Measurements from ENCODE around the gene PLXNA3. TPM values are rescaled to one million over a fixed set of nuclear protein-coding genes. Genes with fewer than 3 reads are reported as not detected.
"Not testable (repeated sequence)": the region's sequence is repeated elsewhere in the genome, so short reads cannot be mapped to it uniquely, and the experiment has no call there.

The PLXNA3 gene
- total RNA-seq, 1 experiment from 2014 or later: 1.9 TPM

DNA sequence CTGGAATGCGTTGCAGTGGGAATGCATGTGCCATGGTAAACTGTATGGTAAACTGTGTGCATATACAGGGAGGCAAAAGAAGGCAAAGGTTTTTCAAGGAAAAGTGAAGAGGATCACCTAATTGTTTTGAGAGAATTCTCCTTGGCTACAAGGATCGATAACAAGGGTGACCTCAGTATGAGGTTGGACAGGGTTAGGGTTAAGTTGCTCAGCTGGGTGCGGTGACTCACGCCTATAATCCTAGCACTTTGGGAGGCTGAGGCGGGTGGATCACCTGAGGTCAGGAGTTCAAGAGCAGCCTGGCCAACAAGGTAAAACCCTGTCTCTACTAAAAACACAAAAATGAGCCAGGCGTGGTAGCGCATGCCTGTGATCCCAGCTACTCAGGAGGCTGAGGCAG lies 43.3 kb downstream of the PLXNA3 start:
- DNase-seq (ENCODE audit: low spot score): not testable (repeated sequence)

DNA sequence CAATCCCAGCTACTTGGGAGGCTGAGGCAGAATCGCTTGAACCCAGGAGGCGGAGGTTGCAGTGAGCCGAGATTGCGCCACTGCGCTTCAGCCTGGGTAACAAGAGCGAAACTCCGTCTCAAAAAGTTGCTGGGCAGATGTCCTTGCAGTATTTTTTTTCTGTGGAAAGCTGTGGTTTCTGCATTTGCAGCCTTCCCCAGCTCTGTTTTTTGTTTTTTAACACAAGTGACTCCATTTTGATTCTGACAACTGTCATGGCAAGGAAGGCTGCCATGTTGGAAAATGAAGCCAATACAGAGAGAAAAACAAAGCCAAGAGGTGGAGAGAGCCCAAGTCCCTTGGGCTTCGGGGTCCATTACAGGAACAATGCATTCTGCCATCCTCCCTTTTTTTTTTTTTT lies 44.0 kb downstream of the PLXNA3 start:
- no peak for DNase-seq (ENCODE audit: low spot score)

DNA sequence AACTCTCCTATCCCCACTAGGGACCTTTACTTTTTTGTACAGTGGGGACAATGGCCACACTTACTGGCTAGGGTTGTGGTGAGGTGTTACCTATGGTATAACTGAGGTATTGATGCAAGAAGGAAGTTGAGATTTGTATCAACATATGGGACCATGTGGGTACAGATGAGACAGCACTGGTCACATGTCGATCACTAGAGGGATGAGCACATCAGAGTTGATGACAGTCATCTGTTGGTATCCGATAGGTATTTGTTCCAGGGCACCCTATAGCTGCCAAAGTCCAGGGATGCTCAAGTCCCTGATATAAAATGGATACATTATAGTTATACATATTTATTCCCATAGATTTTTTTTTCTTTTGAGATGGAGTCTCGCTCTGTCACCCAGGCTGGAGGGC lies 44.9 kb downstream of the PLXNA3 start:
- DNase-seq (ENCODE audit: low spot score): no peak

DNA sequence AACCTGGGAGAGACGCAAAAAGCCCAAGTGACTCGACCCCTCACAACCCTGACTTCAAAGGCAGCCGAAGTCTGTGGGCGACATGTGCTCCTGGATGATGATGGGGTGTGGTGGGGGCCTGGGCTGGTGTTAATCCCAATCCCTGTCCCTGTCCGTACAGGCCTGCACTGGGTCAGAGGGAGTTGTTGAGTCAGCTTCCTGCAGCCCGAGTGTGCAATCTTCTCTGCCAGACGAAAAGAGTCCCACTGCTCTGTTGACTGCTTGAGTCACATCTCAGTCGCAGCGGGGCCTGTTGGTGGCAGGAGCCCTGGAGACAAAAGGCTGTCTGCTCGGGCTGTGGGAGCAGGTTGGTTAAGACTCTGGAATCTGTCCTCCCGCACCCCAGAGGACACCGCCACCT lies 47.7 kb downstream of the PLXNA3 start:
- no peak for DNase-seq (ENCODE audit: low spot score)

DNA sequence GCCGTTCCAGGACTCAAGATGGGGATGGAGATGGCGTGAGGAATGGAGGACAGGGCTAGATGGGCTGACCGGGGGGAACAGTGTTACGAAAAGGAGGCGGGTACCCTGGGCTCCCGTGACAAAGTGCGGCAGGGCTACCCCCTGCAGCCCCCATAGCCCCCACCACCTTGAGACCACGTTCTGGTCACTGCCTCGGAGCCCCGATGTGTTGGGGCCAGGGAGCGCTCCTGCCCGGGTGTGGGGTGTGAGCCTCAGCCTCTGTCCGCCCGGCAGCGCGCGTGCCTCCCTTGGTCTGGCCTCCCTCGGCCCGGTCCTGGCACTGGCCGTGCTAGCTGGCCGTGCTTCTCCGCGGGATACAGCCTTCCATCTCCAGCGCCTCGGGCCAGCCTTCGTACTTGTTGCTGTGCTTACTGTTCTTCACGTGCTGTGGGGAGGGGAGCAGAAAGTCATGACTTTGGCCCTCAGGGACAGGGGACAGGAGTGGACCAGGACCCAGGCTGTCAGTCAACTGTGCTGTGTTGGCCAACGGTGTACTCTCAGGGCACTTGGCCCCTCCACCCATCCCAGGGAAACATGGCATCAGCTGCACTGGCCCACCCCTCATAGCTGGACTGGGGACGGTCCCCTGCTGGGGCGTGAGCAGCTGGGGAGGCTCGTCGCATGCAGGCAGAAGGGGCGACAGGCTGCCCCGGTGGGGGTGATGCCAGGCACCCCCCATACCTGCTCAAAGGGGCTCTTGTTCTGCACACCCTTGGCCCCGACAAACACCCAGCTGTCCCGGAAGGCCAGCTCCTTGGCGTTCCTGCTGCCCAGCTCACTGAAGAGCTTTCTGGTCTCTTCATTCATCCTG lies 48.6 kb downstream of the PLXNA3 start:
- DNase-seq (ENCODE audit: low spot score): no peak

DNA sequence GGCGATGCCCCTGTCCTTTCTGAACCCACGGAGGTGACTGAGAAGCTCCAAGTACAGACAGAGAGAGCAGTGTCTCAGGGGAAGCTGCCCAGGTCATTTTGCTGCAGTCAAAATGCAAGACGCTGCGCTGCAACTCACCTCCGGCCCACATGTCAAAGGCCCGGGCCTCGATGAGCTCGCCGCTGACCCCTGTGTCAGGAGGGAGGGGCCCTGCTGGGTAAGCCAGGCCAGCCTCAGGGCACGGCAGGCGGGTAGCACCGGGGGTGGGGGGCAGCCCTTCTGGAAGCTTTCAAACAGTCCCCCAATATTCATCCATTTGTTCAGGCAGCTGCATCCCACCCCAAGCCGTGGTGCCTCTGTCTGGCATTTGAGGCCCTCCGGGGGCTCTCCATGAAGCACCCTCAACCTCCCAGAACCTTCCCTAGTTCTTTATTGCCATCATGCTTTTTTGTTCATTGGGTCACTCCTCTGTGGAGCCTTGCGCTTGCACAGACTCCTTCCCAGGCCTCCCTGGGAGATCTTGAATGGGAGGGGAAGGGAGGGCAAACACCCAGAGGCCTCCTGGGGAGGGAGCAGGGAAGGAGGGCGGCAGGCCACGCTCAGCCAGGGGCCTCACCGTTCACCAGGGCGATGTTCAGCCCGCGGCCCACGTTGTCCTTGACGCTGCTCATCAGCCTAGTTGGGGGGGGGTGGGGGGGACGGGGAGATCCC lies 49.7 kb downstream of the PLXNA3 start:
- DNase-seq (ENCODE audit: low spot score): no peak

DNA sequence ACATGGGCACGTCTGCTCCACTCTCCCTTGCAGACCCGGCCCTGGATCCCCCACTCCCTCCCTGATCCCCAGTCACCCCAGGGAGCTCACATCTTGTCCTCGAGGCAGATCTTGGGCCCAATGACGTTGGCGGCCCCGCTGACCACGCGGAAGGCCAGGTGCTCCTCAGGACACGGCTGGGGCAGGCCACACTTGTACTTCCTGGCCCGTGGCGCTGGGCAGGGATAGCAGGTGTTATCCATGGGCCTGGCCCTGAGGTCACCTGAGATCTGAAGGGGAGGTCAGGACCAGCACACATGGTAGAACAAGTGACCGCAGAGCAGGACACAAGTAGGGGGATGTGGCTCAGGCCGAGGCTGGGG lies 50.3 kb downstream of the PLXNA3 start:
- DNase-seq (ENCODE audit: low spot score): no peak

DNA sequence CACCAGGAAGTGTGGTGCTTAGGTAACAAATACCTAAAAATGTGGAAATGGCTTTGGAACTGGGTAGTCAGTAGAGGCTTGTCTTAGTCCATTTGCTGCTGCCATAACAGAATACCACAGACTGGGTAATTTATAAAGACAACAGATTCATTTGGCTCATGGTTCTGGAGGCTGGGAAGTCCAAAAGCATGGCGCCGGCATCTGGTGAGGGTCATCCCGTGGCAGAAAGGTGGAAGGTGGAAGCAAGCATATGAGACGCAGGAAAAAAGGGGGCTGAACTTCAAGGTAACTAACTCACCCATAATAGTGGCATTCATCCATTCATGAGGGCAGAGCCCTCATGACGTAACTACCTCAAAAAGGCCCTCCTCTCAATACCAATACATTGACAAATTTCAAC lies 51.4 kb downstream of the PLXNA3 start:
- no peak for DNase-seq (ENCODE audit: low spot score)

DNA sequence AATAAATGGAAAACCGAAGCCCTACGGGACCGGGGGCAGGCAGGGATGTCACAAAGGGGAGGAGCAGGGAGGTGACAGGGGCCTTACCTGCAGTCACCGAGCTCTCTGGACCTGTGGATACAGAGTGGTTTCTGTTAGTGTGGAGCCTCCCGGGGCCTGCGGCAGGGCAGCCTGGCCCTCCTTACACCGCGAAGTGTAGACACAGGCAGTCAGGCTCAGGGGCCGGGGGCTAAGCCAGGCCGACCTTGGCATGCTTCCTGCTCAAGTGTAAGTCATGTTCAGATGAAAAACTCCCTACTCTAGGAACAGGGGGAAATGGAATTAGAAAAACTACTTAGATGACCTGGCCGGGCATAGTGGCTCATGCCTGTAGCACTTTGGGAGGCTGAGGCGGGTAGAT lies 53.7 kb downstream of the PLXNA3 start:
- DNase-seq (ENCODE audit: low spot score): no peak

DNA sequence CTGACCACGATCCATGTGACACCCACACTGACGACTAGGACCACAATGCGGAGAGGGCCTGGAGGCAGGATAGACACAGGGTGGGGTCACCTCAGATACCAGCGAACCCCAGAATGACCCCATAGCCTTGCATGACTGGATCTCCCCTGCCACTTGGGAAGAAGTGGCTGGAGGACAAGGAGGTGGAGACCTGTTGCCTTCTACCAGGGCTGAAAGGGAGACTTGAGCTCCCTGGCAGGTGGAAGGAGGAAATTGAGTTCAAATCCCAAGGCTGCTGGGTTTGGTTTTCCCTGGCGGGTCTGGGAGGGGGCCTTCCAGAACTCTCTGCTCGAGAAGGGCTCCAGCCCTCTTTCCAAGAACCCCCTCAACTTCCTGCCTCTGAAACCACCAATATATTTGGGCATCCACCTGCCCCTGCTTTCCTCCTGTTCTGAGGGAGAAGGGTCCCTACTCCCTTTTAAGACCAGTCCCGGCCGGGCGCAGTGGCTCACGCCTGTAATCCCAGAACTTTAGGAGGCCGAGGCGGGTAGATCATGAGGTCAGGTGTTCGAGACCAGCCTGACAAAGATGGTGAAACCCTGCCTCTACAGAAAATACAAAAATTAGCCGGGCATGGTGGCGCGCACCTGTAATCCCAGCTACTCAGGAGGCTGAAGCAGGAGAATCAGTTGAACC lies 54.9 kb downstream of the PLXNA3 start:
- DNase-seq (ENCODE audit: low spot score): no peak

DNA sequence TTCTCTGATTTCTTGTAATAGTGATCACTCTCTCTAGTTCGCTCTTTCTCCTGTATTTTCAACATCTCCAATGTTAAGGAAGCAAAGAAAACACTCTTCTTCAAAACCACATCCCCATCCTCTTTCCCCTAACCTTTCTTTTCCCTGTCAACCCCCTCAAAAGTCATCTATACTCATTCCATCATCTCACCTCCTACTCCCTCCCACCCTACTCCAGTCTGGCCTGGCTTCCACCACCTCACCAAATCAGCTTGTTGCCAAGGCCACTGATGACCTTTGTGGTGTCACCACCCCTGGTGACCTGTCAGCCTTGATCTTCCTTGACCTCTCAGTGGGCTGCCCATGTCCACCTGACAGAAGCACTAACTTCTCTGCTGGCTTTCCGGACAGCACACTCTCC lies 55.6 kb downstream of the PLXNA3 start:
- no peak for DNase-seq (ENCODE audit: low spot score)

DNA sequence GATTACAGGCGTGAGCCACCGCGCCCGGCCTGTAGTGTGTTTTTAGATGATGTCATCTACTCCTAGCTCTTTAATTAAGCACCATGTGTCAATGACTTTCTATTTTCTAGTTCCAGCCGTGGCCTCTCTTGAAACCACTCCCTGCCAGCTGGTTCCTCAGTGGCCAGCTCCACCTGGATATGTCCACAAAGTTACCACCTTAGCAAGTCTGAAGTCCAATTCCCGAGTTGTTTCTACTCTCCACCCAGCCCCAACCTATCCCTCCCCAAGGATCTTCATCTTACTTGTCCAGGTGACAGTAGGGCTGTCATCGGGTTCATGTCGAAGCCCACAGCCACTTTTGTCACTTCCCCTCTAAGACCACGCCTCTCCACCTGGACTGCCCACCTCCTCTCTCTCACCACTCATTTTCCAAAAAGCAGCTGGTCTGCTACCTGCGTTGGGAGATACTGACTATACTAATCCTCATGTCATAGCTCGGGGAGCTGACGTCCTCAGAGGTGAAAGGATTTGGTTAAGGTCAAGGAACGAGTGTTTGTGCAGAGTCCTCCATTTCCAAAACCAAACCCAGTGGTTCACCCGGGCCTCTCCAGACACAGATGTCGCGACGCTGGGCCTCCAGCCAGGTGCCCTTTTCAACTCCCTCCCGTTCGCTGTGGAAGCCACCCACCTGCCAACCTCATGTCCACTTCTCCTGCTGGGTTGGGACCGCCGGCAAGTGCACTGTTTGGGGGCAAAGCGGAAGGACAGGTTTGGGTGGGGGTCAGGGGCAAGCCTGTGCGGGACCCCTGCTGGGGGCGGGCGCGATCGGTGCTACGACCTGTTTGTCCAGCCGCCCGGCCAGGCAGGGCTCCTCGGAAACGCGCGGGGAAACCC lies 57.2 kb downstream of the PLXNA3 start:
- DNase-seq (ENCODE audit: low spot score): no peak

DNA sequence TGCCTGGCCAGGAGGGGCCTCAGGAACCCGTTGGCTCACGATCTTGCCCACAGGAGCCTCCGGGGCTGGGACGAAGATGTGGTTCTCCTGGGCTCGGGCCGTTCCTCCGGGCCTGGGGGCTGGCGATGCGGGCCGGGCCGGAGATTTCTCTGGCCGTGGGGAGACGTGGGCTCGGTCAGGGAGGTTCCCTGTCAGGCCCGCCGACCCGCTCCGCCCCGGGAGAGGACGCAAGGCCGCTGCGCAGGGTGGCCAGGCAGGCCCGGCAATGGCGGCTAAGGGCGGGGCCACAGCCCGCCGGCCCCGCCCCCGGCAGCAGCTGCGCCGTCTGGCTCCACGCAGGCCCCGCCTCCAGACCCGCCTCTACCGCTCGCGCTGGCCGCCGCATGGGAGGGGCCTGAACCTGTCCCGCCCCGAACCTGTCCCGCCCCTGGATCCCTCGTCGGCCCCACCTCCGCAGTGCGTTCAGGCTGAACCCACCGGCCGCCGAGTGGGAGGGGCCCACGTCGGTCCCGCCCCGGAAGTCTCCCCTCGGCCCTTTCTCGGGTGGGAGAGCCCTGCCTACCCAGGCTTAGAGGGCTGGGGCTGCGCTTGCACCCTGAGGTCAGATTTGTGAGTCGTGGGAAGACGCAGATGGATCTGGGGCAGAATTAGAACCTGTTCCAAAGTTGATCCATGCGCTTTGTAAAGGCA lies 58.0 kb downstream of the PLXNA3 start, which contains the start of gene FAM3A:
FAM3A (minus strand) TSS at position 267 of the 690 bp plus-strand sequence. CDS start 460 bp downstream, outside the sequence.
- peak; percentile 63 for DNase-seq (ENCODE audit: low spot score)

DNA sequence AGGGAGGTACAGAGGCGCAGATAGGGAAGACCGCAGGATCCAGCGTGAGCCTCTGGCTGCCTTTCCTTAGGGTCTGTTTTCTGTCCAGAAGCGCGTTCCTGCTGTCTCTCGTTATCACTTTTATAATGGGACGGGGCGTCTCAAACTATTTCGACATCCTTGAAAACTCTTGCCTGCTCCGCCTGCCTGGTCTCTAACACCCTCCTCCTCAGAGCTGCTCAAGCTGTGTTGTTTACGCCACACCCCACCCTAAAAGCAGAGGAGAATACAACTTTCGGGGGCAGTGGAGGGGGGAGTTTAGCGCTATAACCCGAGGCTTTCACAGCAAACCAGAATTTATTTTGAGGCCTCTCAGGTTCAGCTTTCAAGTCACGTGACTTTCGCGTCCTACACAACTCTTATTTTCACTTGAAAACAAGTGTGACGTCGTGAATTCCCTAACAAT lies 58.6 kb downstream of the PLXNA3 start:
- DNase-seq (ENCODE audit: low spot score): no peak

DNA sequence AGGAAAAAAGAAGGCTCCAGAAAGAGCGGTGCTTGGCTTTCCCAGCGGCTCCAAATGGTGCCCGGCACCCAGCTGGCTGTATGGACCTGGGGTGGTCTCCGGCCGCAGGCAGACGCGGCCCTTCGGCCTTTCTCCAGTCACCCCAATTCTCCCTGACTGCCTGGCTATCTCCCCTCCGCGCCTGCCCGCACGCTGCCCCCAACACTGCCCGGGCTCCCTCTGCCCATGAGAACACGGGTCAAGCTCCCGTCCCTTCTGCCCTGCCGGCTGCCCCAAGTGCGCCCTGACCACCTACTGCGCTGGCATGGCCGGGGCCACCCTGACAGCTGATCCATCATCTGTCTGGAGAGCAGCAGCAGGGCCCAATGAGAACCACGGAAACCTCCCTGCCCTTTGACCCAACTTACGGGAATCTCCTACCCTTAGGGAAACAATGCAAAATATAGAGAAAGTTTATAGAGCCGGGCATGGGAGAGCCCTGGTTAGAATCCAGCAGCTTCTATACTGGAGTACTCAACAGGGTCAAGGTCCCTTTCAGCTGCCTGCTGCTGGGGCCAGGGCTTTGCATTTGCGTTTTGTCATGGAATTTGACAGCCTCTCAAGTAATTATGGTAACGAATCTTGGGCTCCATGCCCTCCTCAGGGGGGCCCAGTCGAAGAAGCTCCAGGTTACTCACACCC lies 59.2 kb downstream of the PLXNA3 start:
- DNase-seq (ENCODE audit: low spot score): no peak

DNA sequence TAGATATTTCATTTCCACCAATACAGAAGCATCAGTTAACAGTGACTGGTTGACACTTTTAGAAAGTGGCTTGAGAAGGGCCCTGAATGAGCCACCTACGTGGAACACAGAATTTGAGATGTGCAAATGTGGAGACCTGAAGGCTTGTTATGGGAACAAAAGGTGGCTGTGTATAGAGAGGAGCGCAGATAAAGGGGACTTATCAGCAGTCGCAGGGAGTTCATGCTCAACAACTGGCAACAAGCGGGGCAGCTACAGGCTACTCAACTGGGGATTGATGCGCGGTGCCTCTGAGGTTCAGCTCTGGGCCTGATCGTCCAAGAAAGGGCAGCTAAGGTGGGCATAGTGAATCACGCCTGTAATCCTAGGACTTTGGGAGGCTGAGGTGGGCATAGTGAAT lies 61.3 kb downstream of the PLXNA3 start:
- DNase-seq (ENCODE audit: low spot score): no peak

DNA sequence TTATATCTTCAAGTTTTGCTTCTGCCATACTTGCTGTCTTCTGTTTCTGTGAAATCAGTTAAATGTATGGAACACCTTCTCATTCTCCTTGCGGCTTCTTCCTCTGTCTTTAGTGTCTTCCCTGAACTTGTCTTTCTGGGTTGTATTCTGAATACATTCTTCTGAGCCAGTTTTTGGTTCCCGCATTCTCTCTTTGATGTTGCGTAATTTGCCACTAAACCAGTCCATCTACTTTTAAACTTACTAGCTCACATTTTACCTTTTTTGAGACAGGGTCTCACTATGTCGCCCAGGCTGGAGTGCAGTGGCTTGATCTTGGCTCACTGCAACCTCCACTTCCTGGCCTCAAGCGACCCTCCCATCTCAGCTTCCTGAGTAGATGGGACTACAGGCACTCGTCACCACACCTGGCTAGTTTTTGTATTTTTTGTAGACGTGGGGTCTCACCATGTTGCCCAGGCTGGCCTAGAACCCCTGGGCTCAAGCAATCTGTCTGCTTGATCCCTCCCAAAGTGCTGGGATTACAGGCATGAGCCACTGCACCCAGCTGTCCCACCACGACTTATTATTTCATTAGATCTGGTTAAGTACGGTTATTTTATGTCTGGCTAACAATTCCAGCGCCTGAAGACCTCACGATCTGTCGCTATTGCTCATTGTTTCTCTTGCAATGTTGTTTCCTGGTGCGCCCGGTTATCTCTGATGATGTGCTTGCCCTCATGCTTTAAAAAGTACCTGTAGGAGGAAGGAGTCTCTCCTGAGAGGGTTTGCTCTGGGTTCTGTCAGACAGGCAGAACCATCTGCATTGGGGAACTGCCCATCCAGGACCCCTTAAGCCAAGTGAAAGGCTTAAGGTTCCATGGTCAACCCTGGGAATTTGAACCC lies 67.8 kb downstream of the PLXNA3 start:
- DNase-seq (ENCODE audit: low spot score): no peak

DNA sequence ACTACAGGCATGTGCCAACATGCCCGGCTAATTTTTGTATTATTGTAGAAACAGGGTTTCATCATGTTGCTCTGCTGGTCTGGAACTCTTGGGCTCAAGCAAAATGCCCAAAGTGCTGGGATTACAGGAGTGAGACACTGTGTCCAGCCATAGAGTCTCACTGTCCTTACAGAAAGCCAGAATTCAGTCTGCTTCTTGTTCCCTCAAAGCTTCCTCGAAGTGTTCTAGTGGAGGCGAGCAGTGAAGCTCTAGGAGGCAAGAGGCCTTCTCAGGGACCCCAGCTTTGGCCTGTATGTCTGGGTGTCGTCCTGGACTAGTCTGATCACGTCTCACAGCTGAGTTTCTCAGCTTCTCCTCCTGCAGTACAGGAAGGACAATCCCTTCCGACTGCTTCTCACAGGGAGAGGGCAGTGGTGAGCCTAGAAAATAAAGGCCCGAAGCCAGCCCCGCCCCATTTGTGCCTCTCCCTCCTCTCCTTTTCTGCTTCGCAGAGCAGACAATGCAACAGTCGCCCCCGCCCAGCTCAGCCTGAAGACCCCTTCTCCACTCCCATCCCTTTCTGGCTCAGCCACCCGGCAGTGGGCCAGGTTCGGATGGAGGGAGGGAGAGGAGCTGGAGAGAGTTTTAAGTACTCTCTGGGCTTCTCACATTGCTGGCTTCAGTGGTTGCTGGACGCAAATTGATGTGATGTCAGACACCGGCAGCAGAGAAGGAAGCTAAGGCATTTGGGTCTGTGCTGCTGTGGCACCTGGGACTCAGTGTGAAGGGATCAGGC lies 69.0 kb downstream of the PLXNA3 start:
- DNase-seq (ENCODE audit: low spot score): peak; percentile 79
